Astrocyte (in vitro differentiated cells and primary cell): ENCODE measurements around the gene PHF21B. TPM values are rescaled to one million over a fixed set of nuclear protein-coding genes. Genes with fewer than 3 reads are reported as not detected.

Experiments used
- DNase-seq: peaks from one replicate; pipeline ENCODE4 v3.0.0-alpha.2; 2010; ENCODE audit warnings: low read depth
- FAIRE-seq: peaks from 2 replicates; lab custom pipeline; 2011; peaks lifted over from hg19 to GRCh38; lab: Jason Lieb, UNC
- H2AFZ ChIP-seq: 2 replicates; pipeline ENCODE4 v1.6.0; 2012; ENCODE audit warnings: low read depth, low read length, inconsistent platforms
- H3K27ac ChIP-seq: 2 replicates; pipeline ENCODE4 v1.5.1; 2011; ENCODE audit warnings: low read depth, low read length, inconsistent platforms
- H3K27me3 ChIP-seq: 2 replicates; pipeline ENCODE4 v1.6.0; 2011; ENCODE audit warnings: low read length, inconsistent platforms; ENCODE audit not compliant: insufficient read depth
- H3K36me3 ChIP-seq: 2 replicates; pipeline ENCODE4 v1.5.1; 2011; ENCODE audit warnings: low read length, inconsistent platforms; ENCODE audit not compliant: insufficient read depth
- H3K4me1 ChIP-seq: 2 replicates; pipeline ENCODE4 v1.5.1; 2011; ENCODE audit warnings: low read length, inconsistent platforms; ENCODE audit not compliant: insufficient read depth
- H3K4me2 ChIP-seq: 2 replicates; pipeline ENCODE4 v1.6.0; 2012; ENCODE audit warnings: low read length, inconsistent platforms
- H3K4me3 ChIP-seq: 2 replicates; pipeline ENCODE4 v1.5.1; 2011; ENCODE audit warnings: low read depth, mild to moderate bottlenecking, low read length, inconsistent platforms; ENCODE audit not compliant: insufficient read depth
- H3K79me2 ChIP-seq: 2 replicates; pipeline ENCODE4 v1.6.0; 2012; ENCODE audit warnings: mild to moderate bottlenecking, low read length, inconsistent platforms; ENCODE audit not compliant: insufficient read depth
- H3K9ac ChIP-seq: 2 replicates; pipeline ENCODE4 v1.6.0; 2012; ENCODE audit warnings: mild to moderate bottlenecking, low read length, inconsistent platforms
- H3K9me3 ChIP-seq: 2 replicates; pipeline ENCODE4 v1.5.1; 2012; ENCODE audit warnings: low read depth, mild to moderate bottlenecking, low read length, inconsistent platforms; ENCODE audit not compliant: insufficient read depth
- H4K20me1 ChIP-seq: 2 replicates; pipeline ENCODE4 v1.6.0; 2012; ENCODE audit warnings: low read length, inconsistent platforms; ENCODE audit not compliant: insufficient read depth
- H3K27ac Mint-ChIP-seq: one replicate; pipeline ENCODE4 v1.8.0; 2021; ENCODE audit warnings: mild to moderate bottlenecking, mixed read lengths; ENCODE audit not compliant: unreplicated experiment
- H3K27me3 Mint-ChIP-seq: one replicate; pipeline ENCODE4 v1.8.0; 2021; ENCODE audit warnings: low read depth, mixed read lengths; ENCODE audit not compliant: unreplicated experiment
- H3K36me3 Mint-ChIP-seq: one replicate; pipeline ENCODE4 v1.8.0; 2021; ENCODE audit warnings: low read depth, mixed read lengths; ENCODE audit not compliant: unreplicated experiment
- H3K4me1 Mint-ChIP-seq: one replicate; pipeline ENCODE4 v1.8.0; 2021; ENCODE audit warnings: low read depth, mixed read lengths; ENCODE audit not compliant: unreplicated experiment
- H3K4me3 Mint-ChIP-seq: one replicate; pipeline ENCODE4 v1.8.0; 2021; ENCODE audit warnings: mild to moderate bottlenecking, moderate library complexity, mixed read lengths; ENCODE audit not compliant: unreplicated experiment
- H3K9me3 Mint-ChIP-seq: one replicate; pipeline ENCODE4 v1.8.0; 2021; ENCODE audit warnings: mild to moderate bottlenecking, mixed read lengths; ENCODE audit not compliant: unreplicated experiment
- CTCF ChIP-seq: IDR thresholded peaks from 2 replicates; pipeline ENCODE4 v1.5.1; 2011; ENCODE audit warnings: low read depth, mild to moderate bottlenecking, inconsistent platforms, low read length, moderate library complexity; ENCODE audit not compliant: insufficient read depth
- EZH2 ChIP-seq: IDR thresholded peaks from 2 replicates; pipeline ENCODE4 v1.6.1; 2012; ENCODE audit warnings: mild to moderate bottlenecking, low read length, inconsistent platforms; ENCODE audit not compliant: insufficient read depth
- total RNA-seq: library from RNA; stranded (reverse); gene quantifications from 2 replicates; pipeline ENCODE4 v1.2.1, GENCODE V29; 2021

PHF21B gene
- total RNA-seq, 1 donor from 2014 or later: 6.3 TPM

DNA sequence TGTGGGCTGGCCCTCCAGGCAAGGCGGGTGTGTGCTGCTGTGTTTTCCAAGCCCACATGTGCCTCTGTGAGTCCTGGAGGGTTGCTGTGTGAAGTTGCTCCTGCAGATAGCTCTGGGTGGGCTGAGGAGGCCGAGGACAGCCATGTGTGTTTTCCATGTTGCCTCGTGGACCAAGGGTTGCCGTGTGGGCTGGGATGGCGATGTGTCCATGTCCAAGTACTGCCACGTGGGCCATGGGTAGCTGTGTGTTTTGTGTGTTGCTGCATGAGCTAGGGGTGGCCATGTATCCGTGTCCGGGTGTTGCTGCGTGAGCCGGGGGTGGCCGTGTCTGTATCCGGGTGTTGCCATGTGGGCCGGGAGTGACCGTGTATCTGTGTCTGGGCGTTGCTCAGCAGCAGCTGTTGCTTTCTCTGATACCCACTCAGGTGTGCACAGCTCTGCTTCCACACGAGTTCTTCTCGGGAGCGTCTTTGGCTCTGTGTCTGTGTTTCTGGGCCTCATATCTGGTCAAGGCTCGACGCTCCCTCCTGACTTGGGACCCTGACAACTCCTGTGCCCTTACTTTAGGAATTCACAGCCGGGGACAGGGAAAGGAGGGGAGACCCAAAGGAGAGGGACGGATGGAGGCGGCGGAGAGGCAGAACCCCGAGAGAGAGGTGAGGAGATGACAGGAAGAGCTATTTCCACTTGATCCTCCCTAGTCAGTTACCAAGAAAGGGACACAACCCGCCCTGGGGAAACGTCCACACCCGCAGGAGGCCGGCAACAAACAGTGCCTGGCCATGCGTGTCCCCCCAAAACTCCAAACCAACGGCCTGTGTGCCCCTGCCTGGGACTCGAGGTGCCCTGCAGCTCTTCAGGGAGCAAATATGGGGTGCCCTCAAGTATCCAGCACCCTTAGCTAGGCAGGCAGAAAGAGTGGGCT lies 83.1 kb downstream of the PHF21B start:
- Histone ChIP-seq H3K36me3 (no peaks in the 10 kb centered on the region), H3K9me3 (no peaks in the 10 kb centered on the region), H3K4me1 (peaks cover 3% of the 10 kb centered on the region), H3K4me2 (no peak overlapping the region), H3K79me2 (no peaks in the 10 kb centered on the region), H2AFZ (no peak overlapping the region), H4K20me1 (no peaks in the 10 kb centered on the region), H3K27me3 (peaks cover 2% of the 10 kb centered on the region), H3K9ac (no peak overlapping the region), H3K27ac (no peak overlapping the region), H3K4me3 (no peak overlapping the region)
- H3K27ac Mint-ChIP-seq: no peak overlapping the region
- no peak for TF ChIP-seq EZH2
- TF ChIP-seq CTCF: no peak
- no peaks in the 10 kb centered on the region for H3K27me3 Mint-ChIP-seq
- DNase-seq (no peak), FAIRE-seq (no peak)
- H3K9me3 Mint-ChIP-seq: peaks cover 5% of the 10 kb centered on the region
- H3K36me3 Mint-ChIP-seq: peaks cover 7% of the 10 kb centered on the region
- no peak overlapping the region for H3K4me3 Mint-ChIP-seq
- peaks cover 1% of the 10 kb centered on the region for H3K4me1 Mint-ChIP-seq

DNA sequence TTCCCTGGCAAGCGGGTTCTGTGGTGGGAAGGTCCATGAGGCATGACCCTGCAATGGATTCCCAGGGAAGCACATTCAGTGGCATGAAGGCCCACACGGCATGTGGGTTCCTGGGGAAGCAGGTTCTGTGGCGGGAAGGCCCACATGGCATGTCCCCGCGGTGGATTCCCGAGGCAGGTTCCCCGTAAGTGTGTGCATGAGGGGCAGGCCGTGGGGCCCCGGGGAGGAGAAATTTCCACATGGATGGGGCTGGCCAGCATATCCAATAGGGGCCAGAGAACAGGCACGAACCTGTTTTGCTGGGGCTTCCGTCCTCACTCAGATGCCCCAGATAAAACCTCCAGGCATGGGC lies 83.7 kb downstream of the PHF21B start:
- no peak overlapping the region for H3K27ac ChIP-seq
- Mint-ChIP-seq H3K4me3 (no peak overlapping the region), H3K4me1 (peaks cover 1% of the 10 kb centered on the region), H3K27me3 (no peaks in the 10 kb centered on the region), H3K27ac (no peak overlapping the region), H3K36me3 (peaks cover 7% of the 10 kb centered on the region), H3K9me3 (peaks cover 5% of the 10 kb centered on the region)
- no peak overlapping the region for H3K4me2 ChIP-seq
- H3K4me1 ChIP-seq: peaks cover under 1% of the 10 kb centered on the region
- H3K36me3 ChIP-seq: no peaks in the 10 kb centered on the region
- H3K79me2 ChIP-seq: no peaks in the 10 kb centered on the region
- FAIRE-seq (no peak), DNase-seq (no peak)
- no peak overlapping the region for H3K9ac ChIP-seq
- TF ChIP-seq CTCF: no peak
- TF ChIP-seq EZH2: no peak
- H3K4me3 ChIP-seq: no peak overlapping the region
- peaks cover 2% of the 10 kb centered on the region for H3K27me3 ChIP-seq
- H4K20me1 ChIP-seq: no peaks in the 10 kb centered on the region
- H2AFZ ChIP-seq: no peak overlapping the region
- H3K9me3 ChIP-seq: no peaks in the 10 kb centered on the region
